BJ (cell line): ENCODE results near the gene ESR1. TPM values are rescaled to one million over a fixed set of nuclear protein-coding genes. Genes with fewer than 3 reads are reported as not detected.

ENCODE experiments used
- CTCF ChIA-PET: fragments of 350-600 bp; formaldehyde crosslinking; extraction: SDS; loops from one replicate; lab custom pipeline; 2021; ENCODE audit warnings: antibody characterized with exemption, inconsistent platforms; lab: Yijun Ruan, JAX
- POLR2A ChIA-PET: fragments of 300-600 bp; sonication (Branson Sonifier 250); formaldehyde crosslinking; extraction: SDS; loops from one replicate; lab custom pipeline; 2021; ENCODE audit warnings: antibody characterized with exemption; lab: Charles Lee
- DNase-seq: peaks from one replicate; pipeline ENCODE4 v3.0.0-alpha.2; 2011; ENCODE audit warnings: low read depth
- H3K27me3 ChIP-seq: 2 replicates; pipeline ENCODE4 v1.6.0; 2011; ENCODE audit warnings: low read length; ENCODE audit not compliant: control insufficient read depth, insufficient read depth
- H3K36me3 ChIP-seq: 2 replicates; pipeline ENCODE4 v1.5.1; 2011; ENCODE audit warnings: low read length; ENCODE audit not compliant: control insufficient read depth, insufficient read depth
- H3K4me3 ChIP-seq: 2 replicates; pipeline ENCODE4 v1.5.1; 2011; ENCODE audit warnings: low read depth, mild to moderate bottlenecking, control low read depth, low read length
- polyA plus RNA-seq: library from polyadenylated mRNA; depleted of rRNA; stranded (reverse); fragments of >200 nt; gene quantifications from 2 replicates; pipeline ENCODE4 v1.2.3, GENCODE V29; 2011
- TF ChIP-seq, protein P1 (sequence below): IDR thresholded peaks from 2 replicates; pipeline ENCODE4 v1.5.1; 2011; ENCODE audit warnings: low read depth, mild to moderate bottlenecking, control low read depth, inconsistent platforms, low read length, moderate library complexity; ENCODE audit not compliant: insufficient read depth

ESR1 gene
- polyA plus RNA-seq, 1 experiment, result not detected

DNA sequence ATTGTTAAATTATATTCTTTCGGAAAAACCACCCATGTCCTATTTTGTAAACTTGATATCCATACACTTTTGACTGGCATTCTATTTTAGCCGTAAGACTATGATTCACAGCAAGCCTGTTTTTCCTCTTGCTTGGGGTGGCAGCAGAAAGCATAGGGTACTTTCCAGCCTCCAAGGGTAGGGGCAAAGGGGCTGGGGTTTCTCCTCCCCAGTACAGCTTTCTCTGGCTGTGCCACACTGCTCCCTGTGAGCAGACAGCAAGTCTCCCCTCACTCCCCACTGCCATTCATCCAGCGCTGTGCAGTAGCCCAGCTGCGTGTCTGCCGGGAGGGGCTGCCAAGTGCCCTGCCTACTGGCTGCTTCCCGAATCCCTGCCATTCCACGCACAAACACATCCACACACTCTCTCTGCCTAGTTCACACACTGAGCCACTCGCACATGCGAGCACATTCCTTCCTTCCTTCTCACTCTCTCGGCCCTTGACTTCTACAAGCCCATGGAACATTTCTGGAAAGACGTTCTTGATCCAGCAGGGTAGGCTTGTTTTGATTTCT, 2.1 kb upstream of the ESR1 start:
- H3K27me3 ChIP-seq, result peaks cover 28% of the 10 kb centered on the region
- POLR2A ChIA-PET, result no interaction called here
- H3K36me3 ChIP-seq, result no peaks in the 10 kb centered on the region
- CTCF ChIA-PET, result no interaction called here
- TF ChIP-seq, protein P1, sequence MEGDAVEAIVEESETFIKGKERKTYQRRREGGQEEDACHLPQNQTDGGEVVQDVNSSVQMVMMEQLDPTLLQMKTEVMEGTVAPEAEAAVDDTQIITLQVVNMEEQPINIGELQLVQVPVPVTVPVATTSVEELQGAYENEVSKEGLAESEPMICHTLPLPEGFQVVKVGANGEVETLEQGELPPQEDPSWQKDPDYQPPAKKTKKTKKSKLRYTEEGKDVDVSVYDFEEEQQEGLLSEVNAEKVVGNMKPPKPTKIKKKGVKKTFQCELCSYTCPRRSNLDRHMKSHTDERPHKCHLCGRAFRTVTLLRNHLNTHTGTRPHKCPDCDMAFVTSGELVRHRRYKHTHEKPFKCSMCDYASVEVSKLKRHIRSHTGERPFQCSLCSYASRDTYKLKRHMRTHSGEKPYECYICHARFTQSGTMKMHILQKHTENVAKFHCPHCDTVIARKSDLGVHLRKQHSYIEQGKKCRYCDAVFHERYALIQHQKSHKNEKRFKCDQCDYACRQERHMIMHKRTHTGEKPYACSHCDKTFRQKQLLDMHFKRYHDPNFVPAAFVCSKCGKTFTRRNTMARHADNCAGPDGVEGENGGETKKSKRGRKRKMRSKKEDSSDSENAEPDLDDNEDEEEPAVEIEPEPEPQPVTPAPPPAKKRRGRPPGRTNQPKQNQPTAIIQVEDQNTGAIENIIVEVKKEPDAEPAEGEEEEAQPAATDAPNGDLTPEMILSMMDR, result no peak
- no peak overlapping the region for H3K4me3 ChIP-seq
- DNase-seq, result no peak

DNA sequence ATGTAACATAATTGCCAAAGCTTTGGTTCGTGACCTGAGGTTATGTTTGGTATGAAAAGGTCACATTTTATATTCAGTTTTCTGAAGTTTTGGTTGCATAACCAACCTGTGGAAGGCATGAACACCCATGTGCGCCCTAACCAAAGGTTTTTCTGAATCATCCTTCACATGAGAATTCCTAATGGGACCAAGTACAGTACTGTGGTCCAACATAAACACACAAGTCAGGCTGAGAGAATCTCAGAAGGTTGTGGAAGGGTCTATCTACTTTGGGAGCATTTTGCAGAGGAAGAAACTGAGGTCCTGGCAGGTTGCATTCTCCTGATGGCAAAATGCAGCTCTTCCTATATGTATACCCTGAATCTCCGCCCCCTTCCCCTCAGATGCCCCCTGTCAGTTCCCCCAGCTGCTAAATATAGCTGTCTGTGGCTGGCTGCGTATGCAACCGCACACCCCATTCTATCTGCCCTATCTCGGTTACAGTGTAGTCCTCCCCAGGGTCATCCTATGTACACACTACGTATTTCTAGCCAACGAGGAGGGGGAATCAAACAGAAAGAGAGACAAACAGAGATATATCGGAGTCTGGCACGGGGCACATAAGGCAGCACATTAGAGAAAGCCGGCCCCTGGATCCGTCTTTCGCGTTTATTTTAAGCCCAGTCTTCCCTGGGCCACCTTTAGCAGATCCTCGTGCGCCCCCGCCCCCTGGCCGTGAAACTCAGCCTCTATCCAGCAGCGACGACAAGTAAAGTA, 547 bp upstream of the ESR1 start:
- no peak for DNase-seq
- TF ChIP-seq, protein P1, result no peak
- CTCF ChIA-PET, result no interaction called here
- Histone ChIP-seq H3K4me3 (no peak overlapping the region), H3K27me3 (peaks cover 28% of the 10 kb centered on the region), H3K36me3 (no peaks in the 10 kb centered on the region)
- POLR2A ChIA-PET, result no interaction called here

DNA sequence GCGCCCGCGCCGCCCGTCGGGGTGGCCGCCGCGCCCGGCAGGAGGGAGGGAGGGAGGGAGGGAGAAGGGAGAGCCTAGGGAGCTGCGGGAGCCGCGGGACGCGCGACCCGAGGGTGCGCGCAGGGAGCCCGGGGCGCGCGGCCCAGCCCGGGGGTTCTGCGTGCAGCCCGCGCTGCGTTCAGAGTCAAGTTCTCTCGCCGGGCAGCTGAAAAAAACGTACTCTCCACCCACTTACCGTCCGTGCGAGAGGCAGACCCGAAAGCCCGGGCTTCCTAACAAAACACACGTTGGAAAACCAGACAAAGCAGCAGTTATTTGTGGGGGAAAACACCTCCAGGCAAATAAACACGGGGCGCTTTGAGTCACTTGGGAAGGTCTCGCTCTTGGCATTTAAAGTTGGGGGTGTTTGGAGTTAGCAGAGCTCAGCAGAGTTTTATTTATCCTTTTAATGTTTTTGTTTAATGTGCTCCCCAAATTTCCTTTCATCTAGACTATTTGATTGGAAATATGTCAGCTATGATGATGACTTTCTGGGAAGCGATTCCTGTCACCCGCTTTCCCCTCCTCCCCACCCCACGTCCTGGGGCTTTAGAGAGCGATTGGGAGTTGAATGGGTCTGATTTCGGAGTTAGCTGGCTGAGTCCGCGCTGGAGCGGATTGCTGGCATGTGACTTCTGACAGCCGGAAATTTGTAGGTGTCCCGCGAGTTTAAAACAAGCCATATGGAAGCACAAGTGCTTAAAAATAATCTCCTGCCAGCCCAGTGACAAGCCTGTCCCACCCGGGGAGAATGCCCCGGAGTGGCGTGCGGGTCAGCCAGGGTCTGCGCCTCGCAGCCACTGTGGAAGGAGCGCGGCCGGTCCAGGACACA, 1.1 kb downstream of the ESR1 start:
- Histone ChIP-seq H3K36me3 (no peaks in the 10 kb centered on the region), H3K27me3 (peaks cover 28% of the 10 kb centered on the region), H3K4me3 (no peak overlapping the region)
- no peak for DNase-seq
- POLR2A ChIA-PET, result no interaction called here
- TF ChIP-seq, protein P1, result no peak
- CTCF ChIA-PET, result no interaction called here

DNA sequence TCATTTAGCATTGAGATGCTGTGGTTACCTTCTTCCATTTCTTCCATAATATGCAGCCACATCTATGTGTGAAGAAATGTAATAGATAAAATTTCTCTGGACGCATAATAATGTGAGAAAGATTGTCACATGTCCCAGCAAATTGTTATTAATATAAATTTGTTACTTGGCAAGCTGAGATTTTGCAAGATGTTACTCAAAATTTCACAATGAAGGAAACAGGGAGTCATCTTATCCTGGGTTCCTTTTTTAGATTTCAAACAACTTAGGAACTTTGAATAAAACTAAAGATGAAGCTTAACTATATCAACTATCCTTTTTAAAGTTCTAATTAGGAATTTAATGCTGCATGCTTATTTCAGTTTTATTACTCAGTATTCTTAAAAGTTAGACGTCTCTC, 3.6 kb downstream of the ESR1 start:
- no peaks in the 10 kb centered on the region for H3K36me3 ChIP-seq
- DNase-seq, result no peak
- POLR2A ChIA-PET, result no interaction called here
- CTCF ChIA-PET, result no interaction called here
- peaks cover 24% of the 10 kb centered on the region for H3K27me3 ChIP-seq
- no peak overlapping the region for H3K4me3 ChIP-seq
- TF ChIP-seq, protein P1, result no peak

DNA sequence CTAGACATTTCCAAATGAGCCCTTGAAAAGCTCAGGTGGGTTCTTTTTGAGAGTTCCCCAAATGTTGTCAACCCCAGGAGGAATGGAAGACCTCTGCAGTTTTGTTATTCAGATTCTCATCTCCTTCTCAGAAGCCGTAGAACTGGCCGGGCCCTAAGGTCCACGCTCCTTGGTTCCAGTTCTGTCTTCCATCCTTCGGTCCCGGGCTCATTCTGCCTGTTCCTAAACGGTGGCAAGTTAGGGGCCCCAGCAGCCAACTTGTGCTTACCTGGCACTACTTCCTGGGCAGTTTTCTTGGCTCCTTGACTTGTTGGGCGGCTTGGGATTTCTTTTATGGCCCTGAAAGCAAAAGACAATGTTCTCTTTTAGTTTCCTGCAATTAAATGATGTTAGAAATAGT, 6.4 kb downstream of the ESR1 start:
- no peaks in the 10 kb centered on the region for H3K36me3 ChIP-seq
- ChIA-PET POLR2A (no interaction called here), CTCF (interaction anchor here (1.1 kb wide), 1 partner anchor 9 kb away, joined by 3 read pairs; no protein-coding TSS in a partner anchor)
- no peak overlapping the region for H3K4me3 ChIP-seq
- no peak for DNase-seq
- TF ChIP-seq, protein P1, result no peak
- H3K27me3 ChIP-seq, result peaks cover 7% of the 10 kb centered on the region
